WI38 (cell line): ENCODE results near the gene HLA-E.

Experiments used
- H3K4me3 ChIP-seq: 2 replicates; pipeline ENCODE4 v1.5.1; 2011; ENCODE audit warnings: low read depth, mild to moderate bottlenecking, control low read depth, low read length
- CTCF ChIP-seq: IDR thresholded peaks from 2 replicates; pipeline ENCODE4 v1.5.1; 2012; ENCODE audit warnings: low read depth, mild to moderate bottlenecking, control low read depth, low read length

HLA-E gene

GRCh38 chr6:30500421-30501355 lies 11.4 kb downstream of the HLA-E start:
- no peak overlapping the region for H3K4me3 ChIP-seq
- TF ChIP-seq CTCF, result no peak

GRCh38 chr6:30507849-30508827 lies 18.8 kb downstream of the HLA-E start:
- no peak for TF ChIP-seq CTCF
- H3K4me3 ChIP-seq, result no peak overlapping the region

GRCh38 chr6:30508890-30509736 lies 19.8 kb downstream of the HLA-E start:
- no peak overlapping the region for H3K4me3 ChIP-seq
- TF ChIP-seq CTCF, result no peak

GRCh38 chr6:30510419-30511168 lies 21.3 kb downstream of the HLA-E start:
- H3K4me3 ChIP-seq, result no peak overlapping the region
- TF ChIP-seq CTCF, result no peak

GRCh38 chr6:30511169-30511546 lies 21.8 kb downstream of the HLA-E start:
- no peak for TF ChIP-seq CTCF
- H3K4me3 ChIP-seq, result no peak overlapping the region

GRCh38 chr6:30513451-30513850 lies 24.1 kb downstream of the HLA-E start:
- no peak overlapping the region for H3K4me3 ChIP-seq
- no peak for TF ChIP-seq CTCF
